ENCODE data around the gene LTB4R. TPM values are rescaled to one million over a fixed set of nuclear protein-coding genes. Genes with fewer than 3 reads are reported as not detected.

Gene LTB4R
- 2.4 and 4.2 TPM in 2 replicates for total RNA-seq

DNA sequence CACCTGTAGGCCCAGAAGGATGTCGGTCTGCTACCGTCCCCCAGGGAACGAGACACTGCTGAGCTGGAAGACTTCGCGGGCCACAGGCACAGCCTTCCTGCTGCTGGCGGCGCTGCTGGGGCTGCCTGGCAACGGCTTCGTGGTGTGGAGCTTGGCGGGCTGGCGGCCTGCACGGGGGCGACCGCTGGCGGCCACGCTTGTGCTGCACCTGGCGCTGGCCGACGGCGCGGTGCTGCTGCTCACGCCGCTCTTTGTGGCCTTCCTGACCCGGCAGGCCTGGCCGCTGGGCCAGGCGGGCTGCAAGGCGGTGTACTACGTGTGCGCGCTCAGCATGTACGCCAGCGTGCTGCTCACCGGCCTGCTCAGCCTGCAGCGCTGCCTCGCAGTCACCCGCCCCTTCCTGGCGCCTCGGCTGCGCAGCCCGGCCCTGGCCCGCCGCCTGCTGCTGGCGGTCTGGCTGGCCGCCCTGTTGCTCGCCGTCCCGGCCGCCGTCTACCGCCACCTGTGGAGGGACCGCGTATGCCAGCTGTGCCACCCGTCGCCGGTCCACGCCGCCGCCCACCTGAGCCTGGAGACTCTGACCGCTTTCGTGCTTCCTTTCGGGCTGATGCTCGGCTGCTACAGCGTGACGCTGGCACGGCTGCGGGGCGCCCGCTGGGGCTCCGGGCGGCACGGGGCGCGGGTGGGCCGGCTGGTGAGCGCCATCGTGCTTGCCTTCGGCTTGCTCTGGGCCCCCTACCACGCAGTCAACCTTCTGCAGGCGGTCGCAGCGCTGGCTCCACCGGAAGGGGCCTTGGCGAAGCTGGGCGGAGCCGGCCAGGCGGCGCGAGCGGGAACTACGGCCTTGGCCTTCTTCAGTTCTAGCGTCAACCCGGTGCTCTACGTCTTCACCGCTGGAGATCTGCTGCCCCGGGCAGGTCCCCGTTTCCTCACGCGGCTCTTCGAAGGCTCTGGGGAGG, at the start of gene LTB4R:
TSS of gene LTB4R (plus strand) at position 857 of the 959 bp plus-strand sequence. CDS start 4,150 bp downstream, outside the sequence.

DNA sequence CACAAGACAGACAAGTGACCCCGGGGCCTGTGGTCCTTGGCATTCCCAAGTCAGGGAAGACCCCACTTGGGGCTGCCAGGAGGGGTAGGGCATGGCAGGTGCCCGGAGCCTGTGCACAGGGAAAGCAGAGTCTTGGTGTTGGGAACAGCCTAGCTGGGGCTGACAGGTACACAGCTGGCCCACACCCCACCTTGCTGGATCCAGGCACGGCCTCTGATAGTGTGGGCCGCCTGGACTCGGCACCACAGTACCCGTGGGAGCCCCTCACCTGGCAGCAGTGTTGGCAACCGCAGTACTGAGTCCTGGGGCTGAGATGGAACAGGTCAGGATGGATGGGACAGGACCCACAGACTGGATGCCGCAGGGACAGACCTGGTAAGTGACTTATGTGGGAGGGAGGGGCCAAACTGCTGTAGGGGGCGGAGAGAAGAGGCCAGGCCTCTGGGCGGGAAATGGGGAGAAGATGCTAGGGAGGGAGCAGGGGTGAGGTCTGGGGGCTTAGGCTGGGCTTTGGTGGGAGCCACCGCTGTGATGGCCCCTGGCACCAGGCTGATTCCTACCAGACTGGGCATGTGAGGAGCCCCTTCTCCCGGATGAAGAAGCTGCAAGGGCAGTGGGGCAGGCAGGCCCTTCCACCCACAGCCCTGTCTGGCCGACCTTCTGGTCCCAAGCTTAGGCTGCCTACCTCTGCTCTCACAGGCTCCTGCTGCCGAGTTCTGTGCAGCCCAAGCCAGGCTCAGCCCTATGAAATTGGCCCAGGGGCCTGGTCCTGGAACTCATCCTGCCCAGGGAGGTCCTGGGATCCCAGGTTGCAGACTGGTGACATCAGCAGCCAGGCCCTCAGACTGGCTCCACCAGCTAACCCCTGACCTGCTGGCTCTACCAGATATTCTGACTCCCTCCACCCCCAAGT, 48.2 kb upstream of the LTB4R start, which contains the start of gene TGM1:
TSS of gene TGM1 (minus strand) at position 357 of the 913 bp plus-strand sequence. CDS start 825 bp downstream, outside the sequence.

DNA sequence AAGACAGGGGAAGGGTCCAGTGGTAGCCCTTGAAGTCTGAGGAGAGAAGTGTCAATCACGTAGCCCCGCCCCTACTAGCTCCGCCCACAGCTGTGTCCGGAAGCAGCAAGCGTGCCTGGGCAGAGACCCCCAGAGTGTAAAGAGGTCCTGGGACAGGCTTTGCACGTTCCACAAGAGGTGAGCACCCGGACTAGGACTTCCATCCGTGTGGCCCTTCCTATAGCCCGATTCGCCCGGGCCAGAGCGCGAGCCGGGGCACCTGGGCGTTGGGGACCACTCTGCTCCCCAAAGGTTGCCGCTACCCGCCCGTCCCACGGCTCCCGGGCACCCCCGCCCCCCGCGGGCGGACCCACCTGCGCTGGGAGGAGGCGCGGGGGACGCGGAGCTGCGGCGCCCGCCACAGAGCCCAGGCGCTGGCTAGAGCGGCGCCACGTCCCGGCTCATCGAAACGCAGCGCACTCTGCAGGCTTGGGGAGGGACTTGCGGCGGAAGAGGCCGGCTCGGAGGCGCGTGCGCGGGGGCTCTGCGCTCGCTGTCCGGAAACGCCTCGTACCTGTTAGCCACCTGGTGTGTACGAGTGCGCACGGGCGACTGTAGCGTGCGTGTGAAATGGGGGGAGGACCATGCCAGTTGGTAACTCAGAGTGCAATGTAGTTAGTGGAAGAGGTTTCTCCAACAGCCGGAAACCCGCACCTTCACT, 40.0 kb upstream of the LTB4R start, which contains the start of gene RABGGTA:
TSS of gene RABGGTA (minus strand) at position 464 of the 700 bp plus-strand sequence. CDS start 482 bp downstream, outside the sequence.

DNA sequence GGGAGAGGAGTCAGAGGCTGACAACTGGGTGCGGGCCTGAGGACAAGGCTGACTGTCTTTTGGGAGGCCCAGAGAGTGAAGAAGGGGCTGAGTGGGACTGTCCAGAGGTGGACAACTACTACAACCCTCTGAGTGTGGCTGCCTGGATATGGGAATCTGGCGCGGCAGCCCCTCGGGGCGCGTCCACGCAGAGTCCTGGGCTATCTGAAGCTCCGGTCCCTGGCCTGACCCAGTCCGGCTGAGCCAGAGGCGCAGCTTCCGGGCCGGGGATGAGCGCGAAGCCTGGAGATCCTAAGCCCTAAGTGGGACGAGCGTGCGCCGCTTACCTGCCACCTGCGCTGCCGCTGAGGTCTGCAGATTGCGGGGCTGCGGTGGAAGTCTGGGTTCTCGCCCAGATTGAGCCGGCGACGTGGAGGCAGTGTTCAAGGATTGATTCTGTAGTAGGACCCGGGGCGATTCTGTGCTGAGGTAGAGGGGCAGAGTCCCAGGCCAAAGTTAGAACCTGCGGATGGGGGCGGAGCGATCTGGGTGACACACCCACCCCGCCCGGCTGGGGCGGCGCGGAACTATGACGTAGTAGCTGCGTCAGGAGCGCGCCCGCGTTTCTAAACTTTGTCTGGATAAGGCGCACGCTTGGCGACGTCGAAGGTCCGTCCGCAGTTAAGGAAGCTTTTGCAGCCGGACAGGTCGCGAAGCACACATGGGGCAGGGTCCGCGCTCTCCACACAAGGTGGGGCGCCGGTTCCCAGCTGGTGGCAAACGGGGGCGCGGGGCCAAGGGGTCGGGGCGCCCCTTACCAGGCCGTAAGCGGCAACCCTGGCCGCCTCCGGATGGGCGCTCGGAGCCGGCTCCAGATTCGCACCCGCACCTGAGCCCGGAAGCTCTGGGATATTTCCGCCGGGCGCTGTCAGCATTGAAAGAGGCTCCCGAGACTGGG, 11.8 kb upstream of the LTB4R start, which contains the start of the genes DHRS1 and NOP9:
TSS of gene DHRS1 (minus strand) at position 526 of the 937 bp plus-strand sequence. CDS start 674 bp downstream, outside the sequence.
TSS of gene NOP9 (plus strand) at position 596 of the 937 bp plus-strand sequence. CDS start at position 701, 105 bp downstream.

DNA sequence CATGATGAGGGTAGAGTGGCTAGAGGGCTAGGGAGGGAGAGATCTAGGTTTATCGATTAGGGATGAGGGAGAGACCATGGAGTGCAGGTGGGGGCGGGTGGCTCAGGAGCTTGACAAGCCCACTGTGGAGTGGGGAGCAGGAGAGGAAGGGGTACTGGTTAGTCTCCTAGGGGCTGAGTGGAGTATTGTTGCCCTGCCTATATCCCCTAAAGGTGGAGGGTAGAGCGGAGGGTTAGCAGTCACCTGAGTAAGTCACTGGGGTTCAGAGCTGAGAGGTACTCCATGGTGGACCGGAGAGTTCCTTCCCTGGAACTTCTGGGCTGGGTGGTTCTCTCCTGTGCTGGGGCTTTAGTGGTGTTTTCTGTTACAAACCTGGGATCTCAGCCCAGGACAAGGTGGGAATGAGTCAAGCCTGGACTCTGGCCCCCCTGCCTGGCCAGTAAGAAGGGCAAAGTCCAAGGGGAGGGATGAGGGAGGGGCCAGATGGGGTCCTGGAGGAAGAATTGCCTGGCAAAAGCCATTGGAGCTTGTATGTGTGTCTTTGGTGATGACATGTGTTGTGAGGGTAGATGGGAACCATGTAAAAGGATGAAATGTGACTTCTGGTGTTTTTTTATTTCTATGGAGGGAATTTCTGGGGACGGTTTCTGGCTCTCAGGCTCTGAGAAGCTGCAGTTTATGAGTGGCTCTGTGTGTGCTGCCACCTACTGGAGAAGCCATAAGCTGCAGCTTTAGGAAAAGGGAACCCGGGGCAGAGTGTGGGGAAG, 3.5 kb upstream of the LTB4R start, which contains the start of gene CIDEB:
TSS of gene CIDEB (minus strand) at position 403 of the 767 bp plus-strand sequence. CDS start at position 284, 119 bp downstream.

DNA sequence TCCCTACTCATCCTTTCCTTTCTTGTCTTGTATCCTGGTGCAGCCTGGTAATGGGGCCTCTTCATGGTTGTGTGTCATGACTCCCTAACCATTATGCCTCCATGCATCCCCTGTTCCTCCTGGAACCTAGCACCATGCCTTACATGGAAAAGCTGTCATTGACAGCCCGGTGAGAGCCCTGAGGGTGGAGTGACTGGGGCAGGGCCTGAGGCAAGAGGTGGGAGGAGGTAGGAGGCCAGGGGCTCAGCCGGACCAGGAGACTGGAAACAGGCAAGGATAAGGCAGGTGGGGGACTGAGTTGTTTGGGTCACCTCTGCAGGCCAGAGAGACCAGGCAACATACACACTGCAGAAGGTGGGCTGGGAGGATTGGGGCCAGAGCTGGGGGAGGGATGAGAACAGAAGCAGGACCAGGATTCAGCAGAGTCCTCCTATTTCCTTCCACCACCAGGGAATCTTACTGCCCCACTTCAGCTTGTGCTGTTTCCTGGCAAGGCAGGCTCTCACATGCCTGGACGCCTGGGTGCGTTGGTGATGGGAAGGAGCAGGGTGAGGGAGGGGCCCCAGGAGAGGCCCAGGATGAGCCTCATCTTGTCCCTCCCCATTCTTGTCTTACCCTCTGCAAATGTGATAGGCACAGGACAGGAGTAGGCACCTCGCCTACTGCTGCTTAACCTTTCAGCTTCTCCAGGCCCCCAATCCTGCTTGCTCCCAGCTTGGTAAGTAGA, 1.6 kb upstream of the LTB4R start, which contains the start of gene LTB4R2:
TSS of gene LTB4R2 (plus strand) at position 603 of the 727 bp plus-strand sequence. CDS start 525 bp downstream, outside the sequence.

GRCh38 chr14:24334431-24335291, 23.4 kb downstream of the LTB4R start, which contains the start of gene ADCY4:
TSS of gene ADCY4 (minus strand) at chr14:24335071. CDS start at chr14:24334652, 419 bp downstream.

GRCh38 chr14:24339284-24340151, 28.2 kb downstream of the LTB4R start, which contains the start of gene RIPK3:
TSS of gene RIPK3 (minus strand) at chr14:24339991. CDS start at chr14:24339826, 165 bp downstream.

Other genes with a start within 250 kb of the LTB4R start
- not detected in 2 replicates for gene CPNE6, start 239.9 kb upstream of the LTB4R start, total RNA-seq
- gene PCK2, start 217.2 kb upstream of the LTB4R start, total RNA-seq, result 4.4 and 9.4 TPM in 2 replicates
- gene DCAF11, start 196.7 kb upstream of the LTB4R start, total RNA-seq, result 58.8 and 60.2 TPM in 2 replicates
- 0.82 and 0.97 TPM in 2 replicates for gene NRL, start 196.6 kb upstream of the LTB4R start, total RNA-seq
- 0.13 TPM in 1 of 2 replicates, not detected in the other for gene FITM1, start 180.8 kb upstream of the LTB4R start, total RNA-seq
- gene PSME1, start 175.3 kb upstream of the LTB4R start, total RNA-seq, result 118 and 158 TPM in 2 replicates
- 17.6 and 28.3 TPM in 2 replicates for gene EMC9, start 169.9 kb upstream of the LTB4R start, total RNA-seq
- gene PSME2, start 164.9 kb upstream of the LTB4R start, total RNA-seq, result 124 and 147 TPM in 2 replicates
- 37.1 and 38.4 TPM in 2 replicates for gene RNF31, start 164.0 kb upstream of the LTB4R start, total RNA-seq
- 55.4 and 72.4 TPM in 2 replicates for gene IRF9, start 150.2 kb upstream of the LTB4R start, total RNA-seq
- 2.3 and 2.5 TPM in 2 replicates for gene REC8, start 139.4 kb upstream of the LTB4R start, total RNA-seq
- gene IPO4, start 122.7 kb upstream of the LTB4R start, total RNA-seq, result 22.2 and 46.8 TPM in 2 replicates
- gene TM9SF1, start 116.1 kb upstream of the LTB4R start, total RNA-seq, result 30.3 and 60.7 TPM in 2 replicates
- gene TSSK4, start 105.8 kb upstream of the LTB4R start, total RNA-seq, result not detected in 2 replicates
- gene CHMP4A, start 98.0 kb upstream of the LTB4R start, total RNA-seq, result 13.4 and 38.1 TPM in 2 replicates
- 6.3 and 7.7 TPM in 2 replicates for gene MDP1, start 95.4 kb upstream of the LTB4R start, total RNA-seq
- gene NEDD8, start 79.1 kb upstream of the LTB4R start, total RNA-seq, result 259 and 308 TPM in 2 replicates
- gene GMPR2, start 78.6 kb upstream of the LTB4R start, total RNA-seq, result 97.6 and 118 TPM in 2 replicates
- gene TINF2, start 68.9 kb upstream of the LTB4R start, total RNA-seq, result 41.1 and 55.2 TPM in 2 replicates
- gene TGM1, start 48.3 kb upstream of the LTB4R start, total RNA-seq, result 0.32 and 1.6 TPM in 2 replicates
- 16.0 and 27.5 TPM in 2 replicates for gene RABGGTA, start 39.9 kb upstream of the LTB4R start, total RNA-seq
- gene DHRS1, start 11.7 kb upstream of the LTB4R start, total RNA-seq, result 6.9 and 10.8 TPM in 2 replicates
- gene NOP9, start 11.7 kb upstream of the LTB4R start, total RNA-seq, result 18.5 and 29.8 TPM in 2 replicates
- 3.7 and 3.8 TPM in 2 replicates for gene CIDEB, start 3.5 kb upstream of the LTB4R start, total RNA-seq
- gene LTB4R2, start 1.4 kb upstream of the LTB4R start, total RNA-seq, result 2.6 and 5.0 TPM in 2 replicates
- gene ADCY4, start 23.6 kb downstream of the LTB4R start, total RNA-seq, result 61.5 and 89.6 TPM in 2 replicates
- 4.9 TPM in 2 replicates for gene RIPK3, start 28.5 kb downstream of the LTB4R start, total RNA-seq
- 3.2 and 7.4 TPM in 2 replicates for gene NFATC4, start 56.7 kb downstream of the LTB4R start, total RNA-seq
- 7.3 and 13.8 TPM in 2 replicates for gene NYNRIN, start 87.5 kb downstream of the LTB4R start, total RNA-seq
- 1.5 and 3.0 TPM in 2 replicates for gene CBLN3, start 118.2 kb downstream of the LTB4R start, total RNA-seq
- gene KHNYN, start 118.5 kb downstream of the LTB4R start, total RNA-seq, result 50.0 and 63.4 TPM in 2 replicates
- 6.5 and 11.0 TPM in 2 replicates for gene SDR39U1, start 131.3 kb downstream of the LTB4R start, total RNA-seq
- gene CMA1, start 196.8 kb downstream of the LTB4R start, total RNA-seq, result not detected in 2 replicates